Fibroblast of mammary gland (primary cell): Measurements from ENCODE around the gene PDSS2.

ENCODE experiments used
- DNase-seq: peaks from one replicate; pipeline ENCODE4 v3.0.0-alpha.2; 2010; ENCODE audit warnings: low read depth
- H3K4me3 ChIP-seq: 2 replicates; pipeline ENCODE4 v1.5.1; 2011; ENCODE audit warnings: low read depth, mild to moderate bottlenecking, low read length, moderate library complexity; ENCODE audit not compliant: control insufficient read depth
- CTCF ChIP-seq: conservative IDR thresholded peaks from 2 replicates; pipeline ENCODE4 v1.5.1; 2011; ENCODE audit warnings: low read depth, low read length, inconsistent platforms; ENCODE audit not compliant: control insufficient read depth, insufficient read depth

PDSS2 gene

DNA sequence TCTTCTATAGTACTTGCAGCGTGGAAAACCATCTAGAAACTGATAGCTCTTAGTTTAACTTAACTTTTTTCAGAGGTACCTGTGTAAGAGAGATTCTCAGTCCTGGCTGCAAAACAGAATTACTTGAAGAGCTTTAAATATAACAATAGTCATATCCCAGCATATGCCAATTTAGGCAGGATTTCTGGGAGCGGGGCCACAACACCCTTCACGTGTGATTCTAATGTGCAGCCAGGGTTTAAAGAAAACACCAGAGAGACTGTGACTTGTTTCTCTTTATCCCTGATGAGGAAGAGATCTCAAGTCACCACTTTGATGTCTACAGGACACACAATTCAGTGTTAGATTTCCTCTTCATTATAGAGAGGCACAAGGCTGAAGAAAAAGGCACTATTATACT, 103.7 kb downstream of the PDSS2 start:
- no peak overlapping the region for H3K4me3 ChIP-seq
- TF ChIP-seq CTCF, result no peak
- no peak for DNase-seq

GRCh38 chr6:107354451-107354850, 104.9 kb downstream of the PDSS2 start:
- no peak overlapping the region for H3K4me3 ChIP-seq
- DNase-seq, result no peak
- TF ChIP-seq CTCF, result no peak

DNA sequence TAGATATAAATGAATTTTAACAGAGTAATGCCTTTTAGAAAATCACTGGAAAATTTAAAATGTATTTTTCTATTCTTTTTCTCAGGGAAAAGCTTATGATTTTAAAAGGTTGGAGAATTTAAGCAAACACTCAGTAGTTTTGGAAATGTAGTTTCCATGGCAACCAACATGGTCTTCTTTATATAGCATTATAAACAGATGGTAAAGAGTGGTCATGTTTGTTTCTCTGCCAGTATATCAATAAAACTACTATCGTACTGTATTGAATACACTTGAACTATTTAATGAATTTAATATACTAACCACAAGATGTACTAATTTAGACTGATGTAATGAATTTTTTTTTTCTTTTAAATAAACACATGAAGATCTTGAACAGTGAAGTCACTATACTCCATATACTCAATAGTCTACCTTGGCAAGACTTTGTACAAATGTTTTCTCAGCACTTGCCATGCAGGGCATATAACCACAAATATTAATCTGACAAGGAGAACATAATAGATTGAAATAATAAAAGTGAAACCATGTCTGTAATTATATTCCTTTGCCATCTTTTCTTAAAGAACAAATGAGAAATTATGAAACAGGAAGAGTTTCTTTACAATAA, 105.5 kb downstream of the PDSS2 start:
- TF ChIP-seq CTCF, result no peak
- DNase-seq, result no peak
- no peak overlapping the region for H3K4me3 ChIP-seq

DNA sequence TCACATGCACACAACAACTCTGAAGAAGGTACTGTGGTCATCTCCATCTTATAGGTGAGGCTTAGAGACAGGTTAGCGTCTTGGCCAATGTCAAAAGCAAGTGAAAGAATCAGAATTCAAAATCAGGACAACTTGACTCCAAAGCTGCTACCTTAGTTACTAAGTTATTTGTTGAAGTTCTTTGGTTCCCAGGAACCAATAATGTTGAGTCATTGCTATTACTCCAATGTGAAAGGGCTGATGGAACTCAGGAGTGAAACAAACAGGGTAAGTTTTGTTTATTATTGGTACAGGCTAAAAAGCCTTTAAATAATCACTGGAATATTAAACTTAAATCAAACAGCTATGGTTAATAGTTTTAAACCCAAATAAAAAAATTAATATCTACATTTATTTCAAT, 111.1 kb downstream of the PDSS2 start:
- TF ChIP-seq CTCF, result no peak
- H3K4me3 ChIP-seq, result no peak overlapping the region
- DNase-seq, result peak; percentile 15

DNA sequence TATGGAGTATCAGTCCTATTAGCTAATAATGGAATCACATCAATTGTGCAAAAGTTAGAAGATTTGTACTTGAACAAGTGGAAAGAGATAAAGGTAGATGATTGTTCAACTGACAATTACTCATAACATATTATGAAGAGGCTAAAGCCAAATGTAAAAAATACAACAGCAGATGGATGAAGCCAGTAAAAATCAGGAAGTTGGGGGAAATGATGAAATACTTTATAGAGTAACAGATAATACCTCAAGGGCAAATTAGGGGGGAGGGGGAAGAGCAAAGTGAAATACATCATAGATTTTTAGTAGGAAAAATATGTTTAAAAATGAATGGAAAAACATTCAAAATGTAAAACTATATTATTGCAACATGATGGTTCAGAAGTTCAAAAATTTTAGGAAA, 114.0 kb downstream of the PDSS2 start:
- no peak for DNase-seq
- no peak for TF ChIP-seq CTCF
- no peak overlapping the region for H3K4me3 ChIP-seq

DNA sequence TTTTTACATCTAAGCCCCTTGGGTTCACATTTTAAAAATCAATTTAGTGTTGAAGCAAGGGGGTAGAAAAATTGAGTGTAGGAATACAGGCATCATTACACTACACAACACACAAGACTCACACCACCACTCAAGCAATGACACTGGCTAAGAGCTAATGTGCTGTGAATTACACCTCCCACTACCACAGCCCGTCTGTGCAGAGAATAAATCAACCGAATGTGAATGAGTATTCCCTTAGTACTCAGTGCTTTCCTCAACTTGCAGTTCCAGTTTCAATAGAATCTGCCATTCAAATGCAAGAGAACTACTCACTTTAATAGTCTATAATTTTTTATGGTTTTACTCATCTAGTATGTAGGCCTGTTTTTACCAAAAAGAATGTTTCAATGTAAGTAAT, 114.4 kb downstream of the PDSS2 start:
- no peak for DNase-seq
- H3K4me3 ChIP-seq, result no peak overlapping the region
- no peak for TF ChIP-seq CTCF

DNA sequence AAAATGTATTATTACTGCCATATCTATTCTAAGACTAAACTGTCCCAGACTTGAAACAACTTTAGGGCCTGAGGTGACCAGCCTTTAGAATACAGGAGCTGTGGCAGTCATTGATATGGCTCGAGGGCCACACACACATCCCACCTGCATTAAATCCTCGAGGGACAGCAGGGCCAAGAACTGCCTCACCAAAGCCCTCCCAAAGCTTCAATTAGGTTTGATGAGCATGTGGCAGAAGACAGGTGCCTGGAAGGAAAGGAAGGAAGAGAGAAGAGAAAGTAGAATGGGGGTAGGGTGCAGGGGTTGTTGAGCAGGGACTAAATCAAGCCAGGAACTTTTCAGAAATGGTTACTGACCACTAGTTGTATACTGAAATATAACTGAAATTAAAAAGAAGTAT, 115.0 kb downstream of the PDSS2 start:
- no peak overlapping the region for H3K4me3 ChIP-seq
- DNase-seq, result no peak
- TF ChIP-seq CTCF, result no peak
